Astrocyte of the spinal cord (primary cell): ENCODE measurements around the gene MCC.

ENCODE experiments used
- DNase-seq: peaks from one replicate; pipeline ENCODE4 v3.0.0; 2011; ENCODE audit warnings: low read depth, low spot score
- H3K4me3 ChIP-seq: 2 replicates; pipeline ENCODE4 v1.5.1; 2011; ENCODE audit warnings: low read depth, mild to moderate bottlenecking, low read length, moderate library complexity
- in situ Hi-C: cut with HindIII; loops from 2 replicates; pipeline ENCODE4 v1.10.0; 2017; ENCODE audit warnings: low sequenced_read_pairs
- TF ChIP-seq, protein P1 (sequence below): IDR thresholded peaks from 2 replicates; pipeline ENCODE4 v1.5.1; 2012; ENCODE audit warnings: low read depth, mild to moderate bottlenecking, low read length, inconsistent platforms

Gene MCC

DNA sequence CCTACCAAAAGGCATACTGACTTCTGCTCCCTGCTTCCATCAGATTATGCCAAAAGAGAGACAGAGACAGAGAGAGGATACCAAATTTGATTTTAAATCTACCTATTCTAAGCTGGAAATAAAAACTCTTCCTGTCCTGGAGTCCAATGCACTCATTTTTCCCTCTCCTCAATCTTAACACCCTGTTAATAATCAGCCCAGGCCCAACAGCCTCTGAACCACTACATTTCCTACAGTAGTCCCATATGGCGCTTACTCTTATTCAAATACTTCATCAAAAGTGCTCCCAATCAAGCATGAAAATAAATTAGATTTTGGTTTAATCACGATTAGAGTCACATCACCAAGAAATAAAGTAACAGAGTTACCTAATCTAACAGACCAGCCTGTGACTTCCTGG is 205.8 kb downstream of the MCC start:
- in situ Hi-C loops = no loop called here
- DNase-seq = no peak
- TF ChIP-seq, protein P1, sequence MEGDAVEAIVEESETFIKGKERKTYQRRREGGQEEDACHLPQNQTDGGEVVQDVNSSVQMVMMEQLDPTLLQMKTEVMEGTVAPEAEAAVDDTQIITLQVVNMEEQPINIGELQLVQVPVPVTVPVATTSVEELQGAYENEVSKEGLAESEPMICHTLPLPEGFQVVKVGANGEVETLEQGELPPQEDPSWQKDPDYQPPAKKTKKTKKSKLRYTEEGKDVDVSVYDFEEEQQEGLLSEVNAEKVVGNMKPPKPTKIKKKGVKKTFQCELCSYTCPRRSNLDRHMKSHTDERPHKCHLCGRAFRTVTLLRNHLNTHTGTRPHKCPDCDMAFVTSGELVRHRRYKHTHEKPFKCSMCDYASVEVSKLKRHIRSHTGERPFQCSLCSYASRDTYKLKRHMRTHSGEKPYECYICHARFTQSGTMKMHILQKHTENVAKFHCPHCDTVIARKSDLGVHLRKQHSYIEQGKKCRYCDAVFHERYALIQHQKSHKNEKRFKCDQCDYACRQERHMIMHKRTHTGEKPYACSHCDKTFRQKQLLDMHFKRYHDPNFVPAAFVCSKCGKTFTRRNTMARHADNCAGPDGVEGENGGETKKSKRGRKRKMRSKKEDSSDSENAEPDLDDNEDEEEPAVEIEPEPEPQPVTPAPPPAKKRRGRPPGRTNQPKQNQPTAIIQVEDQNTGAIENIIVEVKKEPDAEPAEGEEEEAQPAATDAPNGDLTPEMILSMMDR = no peak
- no peak overlapping the region for H3K4me3 ChIP-seq

DNA sequence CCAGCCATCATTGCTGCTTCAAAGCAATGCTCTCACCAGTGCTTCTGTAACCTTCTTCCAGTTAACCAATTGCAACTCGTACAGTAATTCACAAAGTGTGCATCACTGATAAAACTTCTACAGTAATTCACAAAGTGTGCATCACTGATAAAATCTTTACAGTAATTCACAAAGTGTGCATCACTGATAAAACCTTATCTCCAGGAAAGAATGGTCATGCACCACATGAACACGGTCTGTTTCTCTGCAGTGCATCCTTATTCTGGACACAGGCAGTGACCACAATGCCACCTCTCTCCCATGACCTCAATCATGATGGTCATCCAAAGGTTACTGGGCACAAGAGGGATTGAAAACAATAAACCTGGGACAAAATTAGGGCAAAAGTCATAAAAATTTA is 207.1 kb downstream of the MCC start:
- H3K4me3 ChIP-seq = no peak overlapping the region
- DNase-seq = no peak
- TF ChIP-seq, protein P1 = no peak
- in situ Hi-C loops = no loop called here

DNA sequence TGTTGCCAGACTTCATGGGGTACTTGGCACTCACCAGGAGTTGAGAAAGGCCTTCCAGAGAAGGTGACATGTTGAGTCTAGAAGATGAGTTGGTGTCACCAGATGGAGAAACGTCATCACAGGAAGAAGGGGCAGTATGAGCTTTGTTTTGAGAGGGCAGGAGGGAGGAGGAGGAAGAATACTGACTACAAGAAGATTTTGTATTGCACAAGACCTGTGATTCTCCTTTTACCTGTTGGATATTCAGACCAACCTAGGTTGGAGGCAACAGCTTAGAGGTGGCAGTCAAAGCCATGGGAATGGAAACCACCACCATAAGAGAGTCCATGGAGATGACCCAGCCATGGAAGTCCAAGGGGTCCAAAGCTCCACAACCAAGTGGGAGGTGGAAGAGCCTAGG is 207.7 kb downstream of the MCC start:
- in situ Hi-C loops = no loop called here
- no peak for DNase-seq
- no peak overlapping the region for H3K4me3 ChIP-seq
- TF ChIP-seq, protein P1 = no peak

DNA sequence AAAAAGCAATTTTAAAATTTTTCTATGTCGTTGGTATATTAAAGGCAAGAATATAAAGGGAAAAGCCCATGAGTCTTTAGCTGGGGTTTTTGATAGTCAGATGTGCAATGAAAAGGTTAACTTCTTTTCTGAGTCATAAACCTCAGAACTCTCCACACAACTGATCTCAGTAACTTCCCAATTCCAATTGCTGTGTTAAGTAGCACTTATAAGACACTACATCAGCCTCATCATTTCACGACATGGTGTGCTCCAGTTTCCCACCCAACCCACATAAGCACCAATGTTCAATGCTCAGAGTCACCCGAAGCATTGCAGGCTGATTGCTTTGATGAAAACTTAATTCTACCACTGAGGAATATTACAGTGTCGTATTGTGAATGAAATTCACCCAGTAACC is 209.3 kb downstream of the MCC start:
- no peak overlapping the region for H3K4me3 ChIP-seq
- in situ Hi-C loops = no loop called here
- peak; percentile 57 for DNase-seq
- TF ChIP-seq, protein P1 = no peak

DNA sequence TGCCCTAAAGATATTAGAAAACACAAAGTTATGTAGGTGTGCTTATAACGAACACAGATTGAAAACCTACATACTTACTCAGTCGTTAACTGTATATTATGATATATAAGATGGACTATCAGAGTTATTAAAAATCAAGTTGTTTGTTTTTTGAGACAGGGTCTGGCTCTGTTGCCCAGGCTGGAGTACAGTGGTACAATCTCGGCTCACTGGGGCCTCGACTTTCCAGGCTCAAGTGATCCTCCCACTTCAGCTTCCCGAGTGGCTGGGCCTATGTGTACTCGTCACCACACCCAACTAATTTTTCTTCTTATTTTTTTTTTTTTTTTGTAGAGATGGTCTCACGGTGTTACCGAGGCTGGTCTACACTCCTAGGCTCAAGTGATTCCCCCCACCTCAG is 211.8 kb downstream of the MCC start:
- no peak overlapping the region for H3K4me3 ChIP-seq
- in situ Hi-C loops = no loop called here
- DNase-seq = no peak
- TF ChIP-seq, protein P1 = no peak

DNA sequence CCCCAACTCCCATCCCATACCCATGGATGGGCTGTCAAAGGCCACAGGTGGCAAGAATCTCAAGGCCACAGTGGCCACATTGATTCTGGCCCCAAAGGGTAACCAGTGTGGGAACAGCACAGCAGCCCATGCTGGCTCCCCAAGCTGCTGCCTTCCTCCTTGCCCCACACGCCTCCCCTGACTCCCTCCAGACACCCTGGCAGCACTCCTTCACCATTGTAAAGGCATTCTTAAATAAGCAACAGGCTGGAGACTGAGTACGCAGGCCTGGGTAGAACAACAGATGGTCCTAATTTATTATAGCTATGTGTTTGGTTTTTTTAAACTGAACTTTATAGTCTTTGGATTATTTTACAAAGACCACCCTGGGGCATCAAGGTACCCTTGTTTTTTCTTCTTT is 212.3 kb downstream of the MCC start:
- H3K4me3 ChIP-seq = no peak overlapping the region
- in situ Hi-C loops = no loop called here
- DNase-seq = no peak
- TF ChIP-seq, protein P1 = no peak

DNA sequence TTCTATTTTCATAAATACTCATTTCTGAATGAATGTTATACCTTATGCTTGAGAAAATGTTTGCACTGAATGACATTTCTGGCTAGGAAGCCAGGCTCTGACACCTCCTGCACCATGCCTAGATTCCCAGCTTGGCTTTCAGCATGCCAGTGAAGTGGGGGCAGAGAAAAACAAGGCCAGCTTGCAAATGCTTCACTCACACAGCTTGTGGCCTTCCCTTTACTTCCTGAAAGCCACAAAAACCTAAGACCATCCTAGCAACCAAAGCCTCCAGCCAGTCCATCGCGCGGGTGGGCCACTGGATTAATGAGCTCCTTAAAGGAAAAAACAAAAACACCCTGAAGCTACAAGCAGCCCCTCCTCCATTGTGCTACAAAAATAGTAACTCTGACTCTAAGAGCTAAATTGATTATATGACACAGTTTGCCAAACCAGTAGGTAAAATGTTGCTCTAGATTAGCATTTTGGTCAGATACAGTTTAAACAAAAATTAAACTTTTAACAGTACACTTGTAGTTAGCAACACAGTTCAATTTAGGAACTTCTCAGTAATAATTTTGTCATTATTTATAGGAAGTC is 213.3 kb downstream of the MCC start:
- TF ChIP-seq, protein P1 = no peak
- no peak overlapping the region for H3K4me3 ChIP-seq
- no peak for DNase-seq
- in situ Hi-C loops = no loop called here
